Ascending aorta (tissue), 2 donors: ENCODE measurements around the gene FOXF1. TPM values are rescaled to one million over a fixed set of nuclear protein-coding genes. Genes with fewer than 3 reads are reported as not detected.

Source experiments
- DNase-seq, 2 donors: peaks; one replicate each; pipeline ENCODE4 v3.0.0-alpha.2; 2019; ENCODE audit warnings: low spot score in 2 of 2
- H3K27ac ChIP-seq, 2 donors: fragments of 200-600 bp; sonication (generic); one replicate each; pipeline ENCODE4 v1.5.1; 2016 to 2017; ENCODE audit warnings: mild to moderate bottlenecking in 1 of 2
- H3K27me3 ChIP-seq: fragments of 200-600 bp; sonication (generic); one replicate; pipeline ENCODE4 v1.5.1; 2017
- H3K36me3 ChIP-seq, 2 donors: fragments of 200-600 bp; sonication (generic); one replicate each; pipeline ENCODE4 v1.5.1; 2016
- H3K4me1 ChIP-seq, 2 donors: fragments of 200-600 bp; sonication (generic); one replicate each; pipeline ENCODE4 v1.5.1; 2016 to 2017; ENCODE audit warnings: mild to moderate bottlenecking in 1 of 2
- H3K4me3 ChIP-seq, 2 donors: fragments of 200-600 bp; sonication (generic); one replicate each; pipeline ENCODE4 v1.5.1; 2016 to 2017; ENCODE audit warnings: mild to moderate bottlenecking in 1 of 2
- H3K9me3 ChIP-seq, 2 donors: fragments of 200-600 bp; sonication (generic); one replicate each; pipeline ENCODE4 v1.5.1; 2016
- CTCF ChIP-seq, 3 experiments: fragments of 200-600 bp in 2 of 3; fragments of 450-650 bp in 1 of 3; sonication (generic) in 2 of 3; IDR thresholded peaks; one replicate each; pipeline ENCODE4 v1.5.1; 2016 to 2019; ENCODE audit warnings: antibody characterized with exemption in 3 of 3, mild to moderate bottlenecking in 1 of 3, moderate library complexity in 1 of 3
- intact Hi-C: fragments of 100-400 bp; cut with DNase I; formaldehyde crosslinking; loops from one replicate; pipeline ENCODE4 v1.15.1; 2023
- total RNA-seq: library from RNA; depleted of rRNA; stranded (reverse); fragments of >200 nt; gene quantifications from one replicate; pipeline ENCODE4 v1.1.0, GENCODE V29; 2016

The FOXF1 gene
- total RNA-seq, 1 donor from 2014 or later: 3.2 TPM

GRCh38 chr16:86484240-86484639, 26.1 kb upstream of the FOXF1 start:
- H3K27ac ChIP-seq: no peak overlapping the region
- intact Hi-C loops: no loop called here
- no peak for DNase-seq
- H3K9me3 ChIP-seq: peaks cover 12% of the 10 kb centered on the region in 2 donors
- no peaks in the 10 kb centered on the region for H3K4me1 ChIP-seq
- TF ChIP-seq CTCF (IDR thresholded peaks at IDR 0.05): no peak
- no peaks in the 10 kb centered on the region for H3K36me3 ChIP-seq
- H3K27me3 ChIP-seq: no peaks in the 10 kb centered on the region
- no peak overlapping the region for H3K4me3 ChIP-seq

- Histone ChIP-seq H3K4me1 (no peaks in the 10 kb centered on the region), H3K4me3 (no peak overlapping the region), H3K36me3 (no peaks in the 10 kb centered on the region), H3K27ac (no peak overlapping the region), H3K9me3 (peaks cover 12% of the 10 kb centered on the region in 2 donors), H3K27me3 (no peaks in the 10 kb centered on the region)
- DNase-seq: no peak
- TF ChIP-seq CTCF (IDR thresholded peaks at IDR 0.05): no peak
- intact Hi-C loops: no loop called here
Observed at GRCh38 chr16:86485746-86486145, 24.6 kb upstream of the FOXF1 start.

GRCh38 chr16:86490859-86491639, 19.3 kb upstream of the FOXF1 start:
- TF ChIP-seq CTCF (IDR thresholded peaks at IDR 0.05): no peak
- Histone ChIP-seq H3K4me3 (no peak overlapping the region), H3K9me3 (no peaks in the 10 kb centered on the region), H3K36me3 (no peaks in the 10 kb centered on the region), H3K4me1 (no peaks in the 10 kb centered on the region), H3K27ac (no peak overlapping the region), H3K27me3 (peaks cover 5% of the 10 kb centered on the region)
- DNase-seq: no peak
- intact Hi-C loops: no loop called here

- Histone ChIP-seq H3K4me1 (no peaks in the 10 kb centered on the region), H3K27ac (no peak overlapping the region)
- DNase-seq: no peak
Observed at GRCh38 chr16:86491640-86492023, 18.7 kb upstream of the FOXF1 start.

GRCh38 chr16:86492267-86492960, 17.9 kb upstream of the FOXF1 start:
- TF ChIP-seq CTCF (IDR thresholded peaks at IDR 0.05): no peak
- Histone ChIP-seq H3K36me3 (no peaks in the 10 kb centered on the region), H3K4me1 (no peaks in the 10 kb centered on the region), H3K9me3 (no peaks in the 10 kb centered on the region), H3K27me3 (peaks cover 12% of the 10 kb centered on the region), H3K4me3 (no peak overlapping the region), H3K27ac (no peak overlapping the region)
- DNase-seq: no peak
- intact Hi-C loops: no loop called here

More at GRCh38 chr16:86491640-86492023, 18.7 kb upstream of the FOXF1 start:
- peaks cover 5% of the 10 kb centered on the region for H3K27me3 ChIP-seq
- no peak for TF ChIP-seq CTCF (IDR thresholded peaks at IDR 0.05)
- no peaks in the 10 kb centered on the region for H3K9me3 ChIP-seq
- H3K36me3 ChIP-seq: no peaks in the 10 kb centered on the region
- no peak overlapping the region for H3K4me3 ChIP-seq
- intact Hi-C loops: no loop called here
